GM10248 (cell line): ENCODE results near the gene PSMB2.

ENCODE experiments used
- CTCF ChIA-PET: fragments of 300-600 bp; sonication (Branson Sonifier 250); formaldehyde crosslinking; extraction: SDS; loops from one replicate; lab custom pipeline; 2021; ENCODE audit warnings: antibody characterized with exemption; lab: Yijun Ruan, JAX
- POLR2A ChIA-PET: fragments of 350-650 bp; sonication (Branson Sonifier 250); formaldehyde crosslinking; extraction: SDS; loops from one replicate; lab custom pipeline; 2020; ENCODE audit warnings: antibody characterized with exemption; lab: Yijun Ruan, JAX
- DNase-seq: peaks from one replicate; pipeline ENCODE4 v3.0.0; 2012; ENCODE audit errors: extremely low spot score
- CTCF ChIP-seq: IDR thresholded peaks from 2 replicates; pipeline ENCODE4 v1.5.1; 2012; ENCODE audit warnings: mild to moderate bottlenecking, low read depth; ENCODE audit errors: extremely low read depth, missing control alignments, control extremely low read depth

PSMB2 gene

GRCh38 chr1:35561972-35562680, 79.2 kb downstream of the PSMB2 start:
- ChIA-PET POLR2A (no interaction called here), CTCF (interaction anchor here (0.8 to 3.3 kb wide), 6 partner anchors 55 to 360 kb away, joined by 3 to 27 read pairs (median 4); no protein-coding TSS in a partner anchor)
- no peak for TF ChIP-seq CTCF
- no peak for DNase-seq

- no peak for DNase-seq
- ChIA-PET CTCF (interaction anchor here (0.8 to 3.3 kb wide), 6 partner anchors 55 to 360 kb away, joined by 3 to 27 read pairs (median 4); no protein-coding TSS in a partner anchor), POLR2A (interaction anchor here (1.0 kb wide), 1 partner anchor 197 kb away, joined by 3 read pairs; no protein-coding TSS in a partner anchor)
- no peak for TF ChIP-seq CTCF
Observed at GRCh38 chr1:35561297-35561971, 79.9 kb downstream of the PSMB2 start.

- DNase-seq, result no peak
- POLR2A ChIA-PET, result interaction anchor here (1.0 kb wide), 1 partner anchor 196 kb away, joined by 3 read pairs; no protein-coding TSS in a partner anchor
Observed at GRCh38 chr1:35560256-35561225, 80.8 kb downstream of the PSMB2 start.

GRCh38 chr1:35559317-35559944, 81.9 kb downstream of the PSMB2 start:
- no peak for TF ChIP-seq CTCF
- ChIA-PET POLR2A (interaction anchor here (0.6 kb wide), 3 partner anchors 19 to 271 kb away, joined by 4 read pairs; no protein-coding TSS in a partner anchor), CTCF (interaction anchor here (0.6 to 2.2 kb wide), 5 partner anchors 10 to 156 kb away, joined by 3 to 7 read pairs (median 3); partner anchors contain the start of gene TFAP2E)
- no peak for DNase-seq

More at GRCh38 chr1:35560256-35561225, 80.8 kb downstream of the PSMB2 start:
- no peak for TF ChIP-seq CTCF
- CTCF ChIA-PET, result interaction anchor here (0.9 to 3.3 kb wide), 4 partner anchors 8 to 109 kb away, joined by 3 to 27 read pairs (median 5); partner anchors contain the start of gene TFAP2E

- ChIA-PET POLR2A (interaction anchor here (0.6 kb wide), 3 partner anchors 18 to 271 kb away, joined by 4 read pairs; no protein-coding TSS in a partner anchor), CTCF (interaction anchor here (0.7 to 2.2 kb wide), 4 partner anchors 11 to 107 kb away, joined by 3 to 7 read pairs (median 3); no protein-coding TSS in a partner anchor)
- no peak for DNase-seq
- no peak for TF ChIP-seq CTCF
Observed at GRCh38 chr1:35558374-35559316, 82.7 kb downstream of the PSMB2 start.
